IPS DF 6.9 (cell line): ENCODE measurements around the gene AOC2.
"Not testable (repeated sequence)": the region's sequence is repeated elsewhere in the genome, so short reads cannot be mapped to it uniquely, and the experiment has no call there.

Experiments used
- DNase-seq: peaks from one replicate; pipeline ENCODE4 v3.0.0-alpha.2; 2013; ENCODE audit warnings: low read depth, low spot score
- H3K27ac ChIP-seq: one replicate; pipeline ENCODE4 v1.5.1; 2013; ENCODE audit warnings: low read length, control low read depth
- H3K27me3 ChIP-seq: 2 replicates; pipeline ENCODE4 v1.6.1; 2013; ENCODE audit warnings: mild to moderate bottlenecking, low read length; ENCODE audit not compliant: control insufficient read depth, insufficient read depth
- H3K36me3 ChIP-seq: 2 replicates; pipeline ENCODE4 v1.6.1; 2013; ENCODE audit warnings: low read length; ENCODE audit not compliant: control insufficient read depth, insufficient read depth
- H3K4me1 ChIP-seq: 2 replicates; pipeline ENCODE4 v1.6.1; 2013; ENCODE audit warnings: low read length; ENCODE audit not compliant: control insufficient read depth, insufficient read depth
- H3K4me3 ChIP-seq: 2 replicates; pipeline ENCODE4 v1.5.1; 2013; ENCODE audit warnings: mild to moderate bottlenecking, low read length
- H3K9me3 ChIP-seq: 2 replicates; pipeline ENCODE4 v1.6.1; 2013; ENCODE audit warnings: low read length, inconsistent platforms; ENCODE audit not compliant: control insufficient read depth, insufficient read depth
- WGBS: extraction: QIAGEN DNeasy Blood & Tissue Kit; methylation state at CpG from one replicate; pipeline ENCODE4 v1.1.7; 2013; ENCODE audit warnings: mixed read lengths, missing lambda C conversion rate; ENCODE audit not compliant: insufficient read length, insufficient coverage; 5-methylcytosine and 5-hydroxymethylcytosine counted together

The AOC2 gene

GRCh38 chr17:42848093-42848492 lies 3.7 kb downstream of the AOC2 start:
- no peak overlapping the region for H3K4me3 ChIP-seq
- WGBS, result no CpG with 5 or more reads among the region's 3 CpGs
- no peak overlapping the region for H3K27ac ChIP-seq
- DNase-seq, result no peak
- H3K9me3 ChIP-seq, result no peaks in the 10 kb centered on the region
- H3K4me1 ChIP-seq, result no peaks in the 10 kb centered on the region
- H3K36me3 ChIP-seq, result peaks cover 26% of the 10 kb centered on the region
- no peaks in the 10 kb centered on the region for H3K27me3 ChIP-seq

GRCh38 chr17:42849031-42849430 lies 4.7 kb downstream of the AOC2 start:
- WGBS, result no CpG with 5 or more reads among the region's 9 CpGs
- Histone ChIP-seq H3K27ac (no peak overlapping the region), H3K4me1 (no peaks in the 10 kb centered on the region), H3K9me3 (no peaks in the 10 kb centered on the region), H3K4me3 (no peak overlapping the region), H3K27me3 (no peaks in the 10 kb centered on the region), H3K36me3 (peaks cover 20% of the 10 kb centered on the region)
- no peak for DNase-seq

GRCh38 chr17:42849451-42850181 lies 5.2 kb downstream of the AOC2 start:
- no peak for DNase-seq
- whole genome bisulfite sequencing, result no CpG with 5 or more reads among the region's 8 CpGs
- peaks cover 15% of the 10 kb centered on the region for H3K36me3 ChIP-seq
- H3K4me3 ChIP-seq, result no peak overlapping the region
- no peaks in the 10 kb centered on the region for H3K4me1 ChIP-seq
- no peaks in the 10 kb centered on the region for H3K27me3 ChIP-seq
- no peaks in the 10 kb centered on the region for H3K9me3 ChIP-seq
- no peak overlapping the region for H3K27ac ChIP-seq

- H3K36me3 ChIP-seq, result peaks cover 3% of the 10 kb centered on the region; the same call in 1 of the 2 replicates
- no peaks in the 10 kb centered on the region for H3K4me1 ChIP-seq
- no CpG with 5 or more reads among the region's 9 CpGs for WGBS
- no peaks in the 10 kb centered on the region for H3K9me3 ChIP-seq
- no peak for DNase-seq
- no peak within 1 kb of the TSS for H3K27ac ChIP-seq
- no peaks in the 10 kb centered on the region for H3K27me3 ChIP-seq
- H3K4me3 ChIP-seq, result no peak within 1 kb of the TSS
These were observed 6.6 kb downstream of the AOC2 start, which contains the start of gene AOC3 for GRCh38 chr17:42850954-42851353. Gene AOC3, plus strand, starts transcription at chr17:42851199. Its CDS starts 145 bp downstream, at chr17:42851344.

GRCh38 chr17:42851371-42852240 lies 7.2 kb downstream of the AOC2 start:
- not testable (repeated sequence) for H3K4me1 ChIP-seq, DNase-seq, H3K27ac ChIP-seq, H3K36me3 ChIP-seq, H3K4me3 ChIP-seq, H3K27me3 ChIP-seq, H3K9me3 ChIP-seq
- WGBS, result no CpG with 5 or more reads among the region's 28 CpGs

GRCh38 chr17:42852351-42852750 lies 8.0 kb downstream of the AOC2 start:
- no peaks in the 10 kb centered on the region for H3K9me3 ChIP-seq
- H3K4me1 ChIP-seq, result no peaks in the 10 kb centered on the region
- no CpG with 5 or more reads among the region's 15 CpGs for WGBS
- DNase-seq, result no peak
- H3K27me3 ChIP-seq, result no peaks in the 10 kb centered on the region
- no peak overlapping the region for H3K27ac ChIP-seq
- no peaks in the 10 kb centered on the region for H3K36me3 ChIP-seq
- no peak overlapping the region for H3K4me3 ChIP-seq

- Histone ChIP-seq H3K4me3 (no peak overlapping the region), H3K27ac (no peak overlapping the region), H3K4me1 (no peaks in the 10 kb centered on the region), H3K9me3 (no peaks in the 10 kb centered on the region), H3K36me3 (no peaks in the 10 kb centered on the region), H3K27me3 (no peaks in the 10 kb centered on the region)
- WGBS, result no CpG with 5 or more reads among the region's 4 CpGs
- DNase-seq, result no peak
These were observed 8.6 kb downstream of the AOC2 start for GRCh38 chr17:42853004-42853403.

GRCh38 chr17:42853597-42853967 lies 9.2 kb downstream of the AOC2 start:
- no peak for DNase-seq
- no peaks in the 10 kb centered on the region for H3K4me1 ChIP-seq
- no peaks in the 10 kb centered on the region for H3K36me3 ChIP-seq
- no peak overlapping the region for H3K27ac ChIP-seq
- no peak overlapping the region; the same call in 1 of the 2 replicates for H3K4me3 ChIP-seq
- WGBS, result no CpG with 5 or more reads among the region's 5 CpGs
- H3K27me3 ChIP-seq, result no peaks in the 10 kb centered on the region
- no peaks in the 10 kb centered on the region for H3K9me3 ChIP-seq

- DNase-seq, result no peak
- Histone ChIP-seq H3K27ac (no peak overlapping the region), H3K9me3 (no peaks in the 10 kb centered on the region), H3K36me3 (no peaks in the 10 kb centered on the region), H3K4me1 (no peaks in the 10 kb centered on the region), H3K4me3 (no peak overlapping the region), H3K27me3 (no peaks in the 10 kb centered on the region)
- WGBS, result no CpG with 5 or more reads among the region's 15 CpGs
These were observed 9.8 kb downstream of the AOC2 start for GRCh38 chr17:42853968-42854790.

- DNase-seq, result no peak
- WGBS, result no CpG with 5 or more reads among the region's 8 CpGs
- no peak overlapping the region for H3K27ac ChIP-seq
- no peaks in the 10 kb centered on the region for H3K4me1 ChIP-seq
- H3K9me3 ChIP-seq, result no peaks in the 10 kb centered on the region
- no peaks in the 10 kb centered on the region for H3K27me3 ChIP-seq
- H3K36me3 ChIP-seq, result no peaks in the 10 kb centered on the region
- no peak overlapping the region for H3K4me3 ChIP-seq
These were observed 10.7 kb downstream of the AOC2 start for GRCh38 chr17:42855048-42855596.
